LNCaP clone FGC (cell line): ENCODE measurements around the gene AMPD1.

Experiments used
- DNase-seq: peaks from one replicate; pipeline ENCODE4 v3.0.0-alpha.2; 2011; ENCODE audit warnings: low read depth
- H3K4me3 ChIP-seq: 2 replicates; pipeline ENCODE4 v1.5.1; 2011; ENCODE audit warnings: mild to moderate bottlenecking, low read depth, low read length, control low read depth
- CTCF ChIP-seq: IDR thresholded peaks from 2 replicates; pipeline ENCODE4 v1.5.1; 2012; ENCODE audit warnings: mild to moderate bottlenecking; ENCODE audit not compliant: control insufficient read depth, insufficient read depth; ENCODE audit errors: extremely low read depth

Gene AMPD1

DNA sequence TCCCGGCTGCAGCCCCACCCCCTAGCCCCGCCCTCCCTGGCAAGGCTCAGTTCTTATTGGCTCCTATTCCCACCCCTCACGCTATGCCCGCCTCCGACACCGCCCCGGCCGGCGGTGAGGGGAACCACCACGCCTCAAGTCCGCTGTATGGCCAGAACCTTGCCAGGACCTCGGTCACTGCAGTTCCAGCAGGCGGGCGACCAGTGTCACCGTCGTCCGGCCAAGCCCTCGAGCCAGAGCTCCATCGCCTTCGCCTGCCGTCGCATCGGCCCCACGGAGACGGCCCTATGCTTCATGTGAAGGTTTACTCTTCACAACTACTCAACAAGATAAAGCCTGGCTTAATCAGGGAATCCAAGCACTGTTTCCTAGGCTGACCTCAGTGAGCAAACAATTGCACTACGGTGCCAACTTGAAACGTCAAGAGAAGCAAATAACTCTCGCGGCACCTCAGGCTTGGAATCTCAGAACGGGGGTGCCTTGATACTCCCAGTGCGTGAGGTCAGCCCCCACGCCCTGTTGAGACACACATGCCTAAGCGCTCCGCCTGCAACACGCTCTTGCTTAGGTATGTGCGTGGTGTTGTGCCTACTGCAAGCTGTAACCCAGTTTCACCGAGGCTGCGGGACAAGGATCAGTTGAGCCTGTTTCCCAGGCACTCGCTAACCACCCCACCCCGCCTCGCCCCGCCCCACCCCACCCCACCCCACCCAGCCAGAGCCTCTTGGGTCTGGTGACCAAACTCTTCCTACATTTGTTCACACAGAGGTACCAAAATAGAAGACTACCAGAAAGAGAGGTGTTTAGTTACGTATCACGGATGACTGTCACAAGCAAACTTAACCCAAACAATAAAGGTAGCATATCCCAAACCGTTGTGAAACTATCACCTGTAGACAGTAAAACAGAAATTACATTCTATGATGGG lies 25.0 kb downstream of the AMPD1 start:
- no peak for TF ChIP-seq CTCF
- peak overlapping the region; percentile 78 for H3K4me3 ChIP-seq
- peak; percentile 83 for DNase-seq

DNA sequence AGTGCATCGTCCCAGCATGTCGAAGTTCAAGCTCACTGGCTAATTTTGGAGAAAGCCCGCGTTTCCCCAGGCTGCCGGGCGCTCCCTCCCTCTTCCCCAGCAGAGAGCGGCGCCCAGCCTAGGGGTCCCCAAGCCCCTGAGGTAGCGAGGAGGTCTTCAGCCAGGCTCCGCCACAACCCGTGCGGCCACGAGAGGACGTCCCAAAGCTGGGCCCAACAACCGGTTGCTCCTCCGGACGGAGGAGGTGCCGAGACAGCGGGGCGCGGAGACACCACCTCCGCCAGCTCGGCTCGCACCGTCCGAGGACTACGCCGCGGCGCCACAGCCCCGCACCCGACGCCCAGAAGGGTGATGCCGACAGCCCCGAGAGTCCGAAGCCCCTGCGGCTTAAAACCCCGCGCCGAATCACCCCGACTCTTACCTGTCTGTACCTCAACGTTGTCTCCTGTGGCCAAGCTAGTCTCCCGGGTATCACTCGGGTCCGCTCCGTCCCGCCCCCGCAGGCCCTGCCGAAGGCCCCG lies 25.7 kb downstream of the AMPD1 start, which contains the start of gene DENND2C:
DENND2C (minus strand) TSS at position 488 of the 521 bp plus-strand sequence. CDS start 44,065 bp downstream, outside the sequence.
- TF ChIP-seq CTCF: peak; percentile 38
- no peak for DNase-seq
- H3K4me3 ChIP-seq: peak within 1 kb of the TSS; percentile 78

GRCh38 chr1:114668784-114669561 lies 26.4 kb downstream of the AMPD1 start:
- H3K4me3 ChIP-seq: peak overlapping the region; percentile 78
- TF ChIP-seq CTCF: no peak
- DNase-seq: no peak

GRCh38 chr1:114668373-114668772 lies 27.0 kb downstream of the AMPD1 start:
- TF ChIP-seq CTCF: no peak
- no peak overlapping the region for H3K4me3 ChIP-seq
- no peak for DNase-seq

- no peak for DNase-seq
- TF ChIP-seq CTCF: no peak
- H3K4me3 ChIP-seq: no peak overlapping the region
Measured at GRCh38 chr1:114666954-114667353, 28.4 kb downstream of the AMPD1 start.

DNA sequence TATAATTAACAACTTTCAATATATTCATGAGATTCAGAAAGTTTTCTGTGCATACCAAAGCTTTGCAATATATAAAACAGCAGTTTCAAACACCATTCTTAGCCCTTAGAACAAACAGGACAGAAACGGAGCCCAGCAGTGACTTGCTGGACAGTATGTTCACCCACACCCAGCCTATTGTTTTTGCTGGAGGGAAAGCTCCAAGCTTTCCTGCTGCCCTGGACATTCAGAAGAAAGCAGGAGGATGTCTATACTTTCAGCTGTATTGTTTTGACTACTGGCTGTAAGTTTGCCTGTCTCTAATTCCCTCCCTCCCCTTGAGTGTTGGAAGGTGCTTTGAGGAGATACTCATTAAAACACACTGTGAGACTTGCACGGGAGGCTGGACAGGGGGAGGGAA lies 35.1 kb downstream of the AMPD1 start:
- H3K4me3 ChIP-seq: no peak overlapping the region
- no peak for DNase-seq
- no peak for TF ChIP-seq CTCF
